Activated naive CD8-positive, alpha-beta T cell treated with anti-CD3 and anti-CD28 coated beads, Interleukin-2, amount 50 U/mL, for 16 hours (primary cell): ENCODE measurements around the gene NAP1L4.

ENCODE experiments used
- DNase-seq: peaks from one replicate; pipeline ENCODE4 v3.0.0-alpha.2; 2020; ENCODE audit warnings: low read depth, low spot score

Gene NAP1L4

DNA sequence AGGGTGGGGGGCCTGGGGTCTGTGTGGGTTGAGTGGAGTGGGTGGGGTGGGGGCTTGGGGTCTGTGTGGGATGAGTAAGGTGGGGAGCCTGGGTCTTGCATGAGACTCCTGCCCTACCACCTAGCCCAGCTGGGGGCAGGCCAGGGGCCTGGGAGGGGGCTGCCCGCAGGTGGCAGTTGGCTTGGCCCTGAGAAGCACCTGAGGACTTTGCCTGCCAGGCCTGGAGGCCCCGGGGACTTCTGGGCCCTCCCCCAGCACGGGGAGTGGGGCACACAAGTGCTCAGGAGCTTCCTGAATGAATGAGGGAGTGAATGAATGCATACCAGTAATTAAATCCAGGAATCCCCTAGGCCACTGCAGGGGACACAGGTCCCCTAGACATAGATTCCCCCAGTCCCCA lies 69.5 kb downstream of the NAP1L4 start:
- no peak for DNase-seq

DNA sequence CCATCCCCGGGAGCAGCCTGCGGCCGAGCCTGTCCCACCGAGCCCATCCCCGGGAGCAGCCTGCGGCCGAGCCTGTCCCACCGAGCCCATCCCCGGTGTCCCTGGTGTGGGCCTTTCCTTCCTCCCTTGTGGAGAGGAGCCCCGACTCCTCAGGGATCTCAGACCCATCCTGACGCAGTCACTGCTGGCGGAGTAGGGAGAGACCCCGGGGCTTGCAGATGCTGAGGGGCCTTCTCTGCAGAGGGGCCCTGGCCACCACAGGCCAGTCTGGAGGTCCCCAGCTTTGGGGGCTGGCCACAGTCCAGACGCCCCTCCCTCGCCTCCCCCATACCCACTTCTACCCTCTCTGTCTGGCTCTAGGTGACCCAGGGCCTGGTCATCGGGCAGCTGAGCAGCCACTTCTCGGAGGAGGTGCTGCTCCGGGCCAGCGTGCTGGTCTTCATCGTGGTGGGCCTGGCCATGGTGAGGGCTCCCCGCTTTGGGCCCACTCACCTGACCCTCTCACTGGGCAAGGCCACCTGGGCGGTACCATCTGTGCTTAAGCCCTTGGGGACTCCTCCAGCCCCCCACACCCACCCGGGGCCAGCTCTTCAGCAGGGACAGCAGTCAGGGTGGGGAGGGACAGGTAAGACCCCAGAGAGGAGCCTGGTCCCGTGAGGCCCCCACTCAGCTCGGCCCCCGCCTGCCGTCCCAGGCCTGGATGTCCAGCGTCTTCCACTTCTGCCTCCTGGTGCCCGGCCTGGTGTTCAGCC lies 70.2 kb downstream of the NAP1L4 start:
- DNase-seq, result no peak

DNA sequence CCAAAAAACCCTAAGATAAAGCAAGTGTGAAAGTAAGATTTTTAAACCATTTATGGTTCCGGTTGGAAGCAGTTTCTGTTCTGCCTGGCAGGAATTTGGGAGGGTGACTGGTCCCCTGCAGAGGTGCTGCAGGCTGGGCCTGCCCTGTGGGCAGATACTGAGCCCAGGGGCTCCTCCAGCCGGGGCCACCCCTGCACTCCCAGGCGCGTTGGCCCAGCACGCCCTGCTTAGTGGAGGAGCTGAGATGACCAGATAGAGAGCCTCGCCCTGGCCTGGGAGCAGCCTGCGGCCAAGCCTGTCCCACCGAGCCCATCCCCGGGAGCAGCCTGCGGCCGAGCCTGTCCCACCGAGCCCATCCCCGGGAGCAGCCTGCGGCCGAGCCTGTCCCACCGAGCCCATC lies 70.9 kb downstream of the NAP1L4 start:
- no peak for DNase-seq

DNA sequence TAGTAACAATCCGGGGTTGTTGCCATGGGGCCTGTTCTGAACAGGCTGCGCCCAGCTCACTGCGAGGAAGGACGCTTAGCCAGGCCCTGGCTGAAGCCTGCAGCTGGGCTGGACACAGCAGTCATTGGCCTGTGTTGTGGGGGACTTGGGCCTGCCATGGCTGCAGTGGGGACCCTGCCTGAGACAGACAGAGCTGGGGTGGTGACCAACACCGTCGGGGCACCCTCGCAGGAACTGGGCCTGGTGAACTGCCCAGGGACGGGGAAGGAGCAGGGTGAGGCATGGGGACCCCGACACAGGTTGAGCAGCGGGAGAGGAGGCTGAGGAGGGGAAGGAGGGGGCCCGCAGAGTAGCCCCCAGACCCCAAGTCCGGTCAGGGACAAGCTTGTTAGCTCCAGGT lies 71.8 kb downstream of the NAP1L4 start:
- DNase-seq, result no peak

DNA sequence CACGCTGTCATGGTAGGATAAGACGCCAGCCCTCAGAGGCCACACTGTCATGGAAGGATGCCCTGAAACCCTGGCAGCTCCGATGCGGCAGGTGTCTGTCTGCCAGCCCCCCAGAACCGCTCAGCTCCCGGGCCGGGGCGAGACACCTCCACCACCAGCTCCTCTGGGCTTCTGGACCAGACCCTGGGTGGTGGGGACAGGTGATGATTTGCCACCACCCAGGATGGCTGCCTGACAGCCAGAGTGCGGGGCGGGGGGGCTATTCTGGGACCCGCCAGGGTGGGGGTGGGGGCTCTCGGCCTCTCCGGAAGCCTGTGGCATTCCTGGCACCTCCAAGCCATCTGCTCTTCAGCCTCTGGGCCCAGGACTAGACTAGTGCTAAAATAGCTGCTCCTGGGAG lies 72.3 kb downstream of the NAP1L4 start:
- DNase-seq, result no peak

DNA sequence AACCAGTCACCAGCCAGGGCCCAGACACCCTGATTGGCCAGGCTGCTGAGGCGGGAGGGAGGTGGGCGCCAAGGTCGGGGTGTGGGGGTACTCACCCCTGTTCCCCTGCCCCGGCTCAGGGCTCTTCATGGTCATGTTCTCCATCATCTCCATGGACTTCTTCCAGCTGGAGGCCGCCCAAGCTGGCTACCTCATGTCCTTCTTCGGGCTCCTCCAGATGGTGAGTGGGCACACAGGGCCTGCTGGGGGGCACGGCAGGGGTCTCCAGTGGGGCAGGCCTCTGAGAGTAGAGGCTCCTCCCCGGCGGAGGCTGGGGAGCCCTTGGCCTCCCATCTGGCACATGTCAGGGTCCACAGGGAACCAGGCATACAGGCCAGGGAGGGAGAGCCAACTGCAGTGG lies 72.9 kb downstream of the NAP1L4 start:
- no peak for DNase-seq

DNA sequence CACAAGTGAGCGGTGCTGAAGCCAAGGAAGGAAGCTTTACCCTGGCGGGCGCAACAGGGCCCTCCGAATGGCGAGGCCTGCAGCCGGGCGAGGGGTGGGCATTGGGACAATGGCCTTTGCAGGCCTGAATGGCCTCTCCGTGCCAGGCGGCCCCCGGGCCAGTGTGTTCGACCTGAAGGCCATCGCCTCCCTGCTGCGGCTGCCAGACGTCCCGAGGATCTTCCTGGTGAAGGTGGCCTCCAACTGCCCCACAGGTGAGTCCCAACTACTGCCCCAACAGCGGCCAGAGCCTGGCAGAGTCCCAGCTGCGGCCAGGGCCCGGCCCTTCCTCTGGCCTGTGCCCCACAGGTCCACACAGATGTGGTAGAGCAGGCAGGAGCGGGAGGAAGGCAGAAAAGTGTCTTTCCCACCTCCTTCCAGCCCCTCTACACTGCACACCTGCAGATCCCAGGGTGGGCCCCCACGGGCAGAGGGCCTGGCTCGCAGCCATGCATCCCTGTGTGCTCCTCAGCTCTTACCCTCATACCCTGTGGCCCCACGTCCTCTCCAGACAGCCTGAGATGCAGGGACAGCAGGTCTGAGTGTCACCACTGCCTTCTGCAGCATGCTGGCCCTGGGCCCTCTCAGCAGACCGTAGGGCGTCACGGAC lies 74.2 kb downstream of the NAP1L4 start:
- DNase-seq, result no peak

DNA sequence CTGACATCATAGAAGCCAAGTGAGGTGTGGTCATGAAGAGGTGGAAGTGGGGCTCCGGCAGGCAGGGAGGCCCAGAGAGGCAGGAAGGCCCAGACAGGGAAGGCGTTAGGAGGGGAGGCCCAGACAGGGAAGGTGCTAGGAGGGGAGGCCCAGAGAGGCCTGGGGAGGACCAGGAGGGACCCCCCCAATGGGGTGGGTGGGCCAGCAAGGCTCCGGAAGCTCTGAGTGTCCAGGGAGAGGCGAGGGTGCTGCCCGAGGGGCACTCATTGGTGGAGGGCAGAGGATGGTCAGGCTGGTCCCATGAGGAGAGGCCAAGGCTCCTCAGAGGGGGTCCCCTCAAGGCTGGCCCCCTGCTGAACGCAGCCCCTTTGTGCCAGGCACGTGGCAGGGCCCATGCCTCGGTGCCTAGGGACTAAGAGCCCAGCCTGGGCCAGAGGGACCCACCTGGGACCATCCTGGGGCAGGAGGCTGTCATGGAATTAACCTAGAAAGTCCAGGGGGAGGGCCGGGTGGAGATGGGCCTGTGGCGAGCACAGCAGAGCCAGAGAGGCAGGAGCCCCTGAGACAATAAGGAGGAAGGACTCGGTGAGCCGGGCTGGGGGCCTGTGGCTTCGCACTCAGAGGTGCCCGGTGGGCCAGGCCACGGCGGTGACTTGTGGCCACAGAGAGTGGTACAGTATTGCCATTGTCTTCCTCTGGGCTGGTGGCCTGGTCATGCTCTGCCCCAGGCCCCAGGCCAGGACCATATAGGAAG lies 75.1 kb downstream of the NAP1L4 start:
- no peak for DNase-seq

DNA sequence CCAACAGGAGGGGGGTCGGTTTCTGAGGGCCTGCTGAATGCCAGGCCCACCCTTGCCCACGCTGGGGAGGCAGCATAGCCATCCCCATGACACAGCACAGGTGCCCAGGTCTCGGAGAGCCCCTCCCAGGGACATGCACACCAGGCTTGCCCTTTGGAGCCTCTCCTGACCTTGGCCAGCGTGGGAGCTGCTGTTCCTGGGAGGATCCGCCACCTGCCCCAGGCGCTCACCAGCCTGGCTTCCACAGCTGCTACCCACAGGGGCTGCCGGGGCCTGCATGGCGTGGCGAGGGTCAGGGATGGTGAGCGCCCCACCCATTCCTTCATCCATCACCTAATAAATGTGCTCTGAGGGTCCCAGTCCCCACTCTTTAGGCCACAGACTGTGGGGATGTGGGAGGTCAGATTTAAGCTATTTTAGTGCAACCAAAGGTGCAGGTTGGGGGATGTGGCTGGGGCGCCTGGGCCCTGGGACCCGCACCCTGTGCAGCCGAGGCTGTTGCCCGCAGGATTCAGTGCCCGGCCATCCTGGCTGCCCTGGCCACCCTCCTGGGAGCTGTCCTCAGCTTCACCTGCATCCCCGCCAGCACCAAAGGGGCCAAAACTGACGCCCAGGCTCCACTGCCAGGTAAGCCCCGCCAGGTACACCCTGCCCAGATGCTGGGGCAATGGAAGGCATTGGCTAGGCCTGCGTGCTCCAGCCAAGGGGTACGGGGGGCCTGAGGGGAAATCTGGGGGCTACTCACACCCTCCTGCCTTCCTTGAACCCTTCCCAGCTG lies 75.8 kb downstream of the NAP1L4 start:
- DNase-seq, result no peak

DNA sequence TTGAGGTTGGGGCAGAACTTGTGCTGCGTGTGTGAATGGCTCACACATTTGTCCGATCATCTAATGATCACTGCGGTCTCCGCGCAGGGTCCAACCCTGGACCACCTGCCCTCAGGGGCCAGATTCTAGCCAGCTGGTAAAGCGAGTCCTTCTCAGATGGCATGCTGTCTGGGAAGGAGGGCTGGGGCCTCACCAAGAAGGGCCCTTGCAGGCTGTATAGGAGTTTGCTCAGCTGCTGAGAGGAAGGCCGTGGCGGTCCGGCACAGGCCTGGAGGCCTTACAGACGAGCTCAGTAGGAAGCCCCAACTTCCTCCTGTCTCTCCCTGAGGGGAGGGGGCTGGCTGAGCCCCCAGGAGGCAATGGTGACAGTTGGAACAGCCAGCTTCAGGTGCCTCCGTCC lies 76.7 kb downstream of the NAP1L4 start:
- DNase-seq, result no peak

DNA sequence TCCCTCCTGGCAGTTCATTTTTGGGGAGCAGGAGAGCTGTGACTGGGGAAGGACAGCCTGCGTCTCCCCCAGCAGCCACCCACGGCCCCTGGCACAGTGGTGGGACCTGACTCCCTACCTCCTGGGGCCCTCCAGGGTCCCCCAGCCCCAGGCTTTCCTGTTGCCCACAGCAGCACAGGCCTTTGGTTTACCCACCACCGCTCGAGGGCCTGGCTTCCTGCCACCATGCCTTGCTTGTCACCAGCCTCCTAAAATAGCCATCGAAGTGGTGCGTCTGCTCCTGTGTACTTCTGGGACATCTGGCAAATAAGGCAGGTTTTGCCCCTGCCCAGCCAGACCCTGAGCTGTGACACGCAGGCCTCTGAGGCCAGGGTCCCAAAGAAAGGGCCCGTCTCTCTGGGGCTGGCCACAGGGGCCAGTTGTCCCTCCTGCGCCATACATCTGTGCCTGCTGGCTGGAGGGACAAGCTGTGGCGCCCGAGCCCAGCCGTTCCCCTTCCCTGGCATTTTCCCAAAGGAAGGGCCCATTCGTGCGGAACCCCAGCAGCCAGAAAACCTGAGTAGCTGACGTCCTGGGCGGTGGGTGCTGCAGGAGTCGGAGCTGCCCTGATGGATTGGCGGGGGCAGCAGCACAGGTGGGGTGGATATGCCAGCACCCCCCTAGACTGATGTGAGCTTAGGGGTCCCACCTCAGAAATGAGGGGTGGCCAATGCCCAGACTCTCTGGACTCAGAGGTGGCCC lies 77.5 kb downstream of the NAP1L4 start:
- no peak for DNase-seq

DNA sequence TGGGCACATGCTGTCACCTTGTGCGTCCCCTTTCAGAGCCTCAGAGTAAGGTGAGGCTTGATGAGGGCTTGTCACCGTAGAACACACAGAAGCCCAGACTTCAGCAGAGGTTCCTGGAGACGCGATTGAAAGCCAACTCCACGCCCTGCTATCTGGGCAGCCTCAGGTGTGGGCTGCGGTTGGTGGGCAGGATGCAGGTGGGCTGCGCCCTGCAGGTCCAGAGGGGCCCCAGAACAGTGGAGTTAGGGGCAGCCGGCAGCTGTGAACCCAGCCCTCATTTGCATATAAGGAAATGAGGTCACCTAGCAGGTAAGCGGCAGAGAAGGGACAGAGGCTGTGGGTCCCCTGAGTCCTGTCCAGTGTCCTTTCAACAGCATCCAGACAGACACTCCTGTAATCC lies 78.4 kb downstream of the NAP1L4 start:
- no peak for DNase-seq

DNA sequence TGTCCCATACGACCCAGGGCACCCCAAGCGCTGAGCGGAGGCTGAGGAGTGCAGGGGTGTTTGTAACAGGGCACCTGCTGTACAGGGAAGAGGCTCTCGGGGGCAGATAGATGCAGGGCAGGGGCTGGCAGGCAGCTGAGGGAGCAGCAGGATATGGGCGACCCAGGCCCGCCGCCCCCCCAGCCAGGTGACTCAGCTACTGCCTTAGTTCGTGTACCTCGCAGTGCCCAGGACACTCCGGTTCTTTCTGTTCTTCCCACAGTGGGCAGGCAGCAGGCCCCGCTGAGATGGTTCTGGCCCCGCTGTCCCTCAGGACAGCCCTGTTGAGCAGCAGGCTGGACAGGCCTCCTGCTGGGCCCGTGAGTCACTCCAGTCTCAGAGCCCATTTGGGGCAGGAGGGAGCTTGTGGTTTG lies 79.1 kb downstream of the NAP1L4 start:
- DNase-seq, result no peak

DNA sequence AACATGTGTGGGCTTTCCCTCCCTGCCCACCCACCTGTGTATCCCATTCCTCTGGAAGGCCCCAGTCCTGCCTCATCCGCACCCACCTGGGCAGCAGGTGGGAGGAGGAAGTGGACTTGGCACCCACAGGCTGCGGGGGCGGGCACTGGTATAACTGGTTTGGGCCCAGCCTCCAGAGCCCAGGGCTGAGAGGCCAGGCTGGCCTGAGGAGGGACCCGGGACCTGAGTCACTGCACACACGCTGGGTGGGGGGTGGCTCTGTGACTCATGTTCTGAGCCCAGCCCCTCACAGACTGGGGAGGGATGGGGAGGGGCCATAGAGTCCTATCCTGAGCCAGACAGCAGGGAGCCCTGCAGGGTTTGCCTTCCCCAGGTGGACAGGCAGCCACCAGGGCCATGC lies 79.6 kb downstream of the NAP1L4 start:
- DNase-seq, result no peak

DNA sequence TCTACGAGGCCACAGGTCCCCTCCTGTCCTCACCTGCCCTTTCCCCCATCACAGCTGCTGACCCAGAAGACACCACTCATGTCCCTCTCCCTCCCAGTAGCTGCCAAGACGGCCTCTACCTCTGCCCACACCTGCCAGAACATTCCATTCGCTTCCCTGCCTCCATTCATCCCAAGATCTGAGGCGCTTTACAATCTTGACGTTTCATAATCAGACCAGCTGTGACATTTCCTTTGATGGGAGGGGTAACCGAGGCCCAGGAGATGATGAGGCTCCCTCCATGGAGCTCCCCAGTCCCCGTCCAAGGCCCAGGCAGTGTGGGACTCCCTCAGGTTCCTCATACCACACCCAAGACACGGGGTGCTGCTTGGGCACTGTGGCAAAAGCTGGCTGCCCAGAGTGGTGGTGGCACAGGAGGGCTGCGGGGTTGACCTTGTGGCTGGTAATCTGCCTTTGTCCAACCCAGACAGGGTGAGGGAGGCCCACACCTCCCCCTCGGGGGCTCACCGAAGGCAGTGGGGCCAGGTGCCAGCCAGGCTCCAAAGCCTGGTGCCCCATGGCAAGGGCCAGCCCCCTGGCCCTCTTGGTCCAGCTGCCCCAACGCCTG lies 80.2 kb downstream of the NAP1L4 start:
- DNase-seq, result no peak

DNA sequence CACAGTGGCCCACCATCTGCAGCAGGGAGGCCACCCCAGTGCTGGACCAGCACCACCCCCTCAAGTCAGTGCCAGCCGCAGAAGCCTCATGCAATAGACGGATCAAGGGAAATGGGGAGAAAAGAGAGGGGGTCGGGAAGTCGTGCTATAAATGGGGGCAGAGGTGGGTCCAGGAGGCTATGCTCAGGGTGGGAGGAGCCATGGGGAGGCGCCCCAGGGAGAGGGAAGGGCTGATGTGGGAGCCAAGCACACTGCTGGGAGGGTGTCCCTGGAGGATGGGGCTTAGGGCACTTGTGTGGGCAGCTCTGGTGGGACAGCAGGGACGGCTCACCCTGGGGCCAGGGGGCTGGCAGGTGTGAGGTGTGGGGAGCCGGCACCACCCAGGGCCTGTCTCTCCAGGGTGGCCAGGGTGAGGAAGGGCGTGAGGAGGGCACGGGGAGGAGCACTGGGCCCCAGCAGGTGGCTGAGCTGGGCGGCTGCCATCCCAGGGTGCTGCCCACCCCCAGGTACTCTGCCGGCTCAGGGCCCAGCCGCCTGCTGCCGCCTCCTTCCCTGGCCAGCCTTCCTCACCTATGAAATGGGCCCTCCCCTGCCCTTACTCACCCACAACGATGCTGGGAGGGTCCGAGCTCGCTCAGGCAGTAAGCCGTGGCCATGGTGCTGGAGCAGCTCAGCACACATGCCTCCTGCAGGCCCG lies 80.9 kb downstream of the NAP1L4 start:
- DNase-seq, result no peak

DNA sequence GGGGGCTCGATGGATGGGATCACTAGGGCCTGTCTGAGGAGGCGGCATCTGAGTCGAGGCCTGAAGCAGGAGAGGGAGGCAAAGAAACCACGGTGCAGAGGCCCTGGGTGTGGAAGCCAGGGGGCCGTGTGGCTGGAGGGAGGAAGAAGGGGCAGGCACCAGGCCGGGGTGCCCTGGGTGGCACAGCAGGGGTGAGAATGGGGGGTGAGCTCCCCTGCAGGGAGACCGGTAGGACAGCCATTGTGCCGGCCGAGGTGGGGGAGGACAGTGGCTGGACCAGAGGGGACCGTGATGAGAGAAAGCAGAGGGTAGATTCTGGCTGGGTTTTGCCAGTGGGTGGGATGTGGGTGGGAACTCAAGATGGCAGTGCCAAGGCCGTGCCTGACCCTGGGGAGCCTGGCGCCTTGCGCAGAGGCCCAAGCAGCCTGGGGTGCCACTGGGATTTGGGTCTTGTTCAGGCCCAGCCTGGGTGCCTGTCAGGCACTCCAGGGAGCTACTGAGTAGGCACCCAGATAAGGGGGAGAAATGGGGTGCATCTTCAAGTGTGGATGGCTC lies 81.7 kb downstream of the NAP1L4 start:
- no peak for DNase-seq

DNA sequence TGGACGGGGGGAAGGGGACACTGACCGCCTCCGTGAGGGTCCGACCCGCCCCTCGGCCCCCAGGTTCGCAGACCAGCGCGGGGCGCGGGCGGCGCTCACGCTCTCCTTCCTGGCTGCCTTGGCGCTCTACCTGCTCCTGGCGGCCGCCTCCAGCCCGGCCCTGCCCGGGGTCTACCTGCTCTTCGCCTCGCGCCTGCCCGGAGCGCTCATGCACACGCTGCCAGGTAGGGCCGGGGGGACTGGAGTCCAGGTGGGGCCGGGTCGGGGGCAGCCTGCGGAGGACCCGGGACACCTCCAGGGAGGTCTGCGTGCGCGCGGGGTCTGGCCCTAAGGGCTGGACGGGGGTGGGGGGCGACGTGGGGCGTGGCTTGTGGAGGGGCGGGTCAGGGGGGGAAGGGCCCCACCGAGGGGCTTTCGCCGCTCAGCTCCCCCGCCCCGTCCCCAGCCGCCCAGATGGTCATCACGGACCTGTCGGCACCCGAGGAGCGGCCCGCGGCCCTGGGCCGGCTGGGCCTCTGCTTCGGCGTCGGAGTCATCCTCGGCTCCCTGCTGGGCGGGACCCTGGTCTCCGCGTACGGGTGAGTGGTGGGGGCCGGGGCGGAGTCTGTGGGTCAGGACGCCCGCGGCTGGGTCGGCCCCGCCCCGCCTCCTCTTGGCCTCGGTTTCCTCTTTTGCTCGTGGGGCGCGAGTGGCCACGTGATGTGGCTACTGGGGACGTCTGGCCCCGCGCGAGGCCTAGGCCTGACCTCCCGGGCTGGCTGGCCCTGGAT lies 82.8 kb downstream of the NAP1L4 start:
- DNase-seq, result no peak

DNA sequence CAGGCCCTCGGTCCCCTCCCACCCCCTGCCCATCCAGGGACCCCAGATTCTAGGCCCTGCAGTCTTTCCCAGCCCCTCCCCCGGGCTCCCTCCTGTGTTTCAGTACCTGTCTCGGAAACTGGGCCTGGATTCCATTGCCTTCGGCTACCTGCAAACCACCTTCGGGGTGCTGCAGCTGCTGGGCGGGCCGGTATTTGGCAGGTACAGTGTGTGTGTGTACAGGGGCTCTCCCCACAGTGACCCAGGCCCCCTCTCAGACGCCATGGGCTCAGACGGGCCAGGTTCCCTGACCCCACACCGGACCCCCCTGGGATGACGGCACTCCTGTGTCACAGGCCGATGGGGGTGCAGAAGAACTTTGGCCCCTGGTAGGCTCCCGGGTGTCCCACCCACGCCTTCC lies 84.0 kb downstream of the NAP1L4 start:
- DNase-seq, result no peak
